Activated T-cell treated with anti-CD3 and anti-CD28 coated beads, Interleukin-2, amount 50 U/mL, for 1 hour (primary cell): ENCODE measurements around the gene ESM1.
"Not testable (repeated sequence)": the region's sequence is repeated elsewhere in the genome, so short reads cannot be mapped to it uniquely, and the experiment has no call there.

Source experiments
- DNase-seq: peaks from one replicate; pipeline ENCODE4 v3.0.0-alpha.2; 2020

The ESM1 gene, protein sequence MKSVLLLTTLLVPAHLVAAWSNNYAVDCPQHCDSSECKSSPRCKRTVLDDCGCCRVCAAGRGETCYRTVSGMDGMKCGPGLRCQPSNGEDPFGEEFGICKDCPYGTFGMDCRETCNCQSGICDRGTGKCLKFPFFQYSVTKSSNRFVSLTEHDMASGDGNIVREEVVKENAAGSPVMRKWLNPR

DNA sequence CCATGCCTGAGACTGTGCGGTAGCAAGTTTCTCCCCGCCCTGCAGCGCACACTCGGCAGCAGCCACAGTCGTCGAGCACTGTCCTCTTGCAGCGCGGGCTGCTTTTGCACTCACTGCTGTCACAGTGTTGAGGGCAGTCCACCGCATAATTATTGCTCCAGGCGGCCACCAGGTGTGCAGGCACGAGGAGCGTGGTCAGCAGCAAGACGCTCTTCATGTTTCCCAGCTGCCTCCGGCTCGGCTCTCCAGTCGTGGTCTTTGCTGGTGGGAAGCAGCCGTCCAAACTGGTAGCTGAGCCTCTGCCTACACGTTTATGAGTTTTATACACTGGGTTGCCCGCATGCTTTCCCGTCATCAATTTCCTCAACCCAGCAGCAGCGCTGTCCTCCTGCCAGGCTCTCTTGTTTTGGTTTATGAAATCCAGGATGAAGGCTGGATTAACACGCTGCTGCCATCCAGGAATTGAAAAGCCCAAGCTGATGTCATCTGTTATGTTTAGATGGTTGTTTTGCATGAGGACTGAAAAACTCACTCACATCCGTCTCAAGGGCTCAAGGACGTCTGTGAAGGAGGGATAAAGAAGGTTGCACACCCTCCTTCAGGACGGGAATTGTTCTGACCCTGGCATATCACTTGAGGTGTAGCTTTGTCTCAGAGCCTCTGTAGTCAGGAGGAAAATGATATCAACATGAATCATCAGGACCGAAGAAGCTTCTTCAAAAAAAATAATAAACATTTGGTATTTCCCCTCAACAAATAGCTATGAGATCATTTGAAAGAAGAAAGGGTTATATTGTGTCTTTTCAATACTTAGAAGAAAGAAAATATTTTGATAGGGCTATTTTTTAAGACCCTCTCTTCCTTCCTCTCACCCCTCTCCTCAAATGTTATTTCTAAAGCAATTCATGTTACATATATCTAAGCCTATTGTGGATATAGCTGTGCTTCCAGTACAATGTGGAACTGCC is at the start of gene ESM1:
ESM1 (minus strand) TSS at position 293 of the 968 bp plus-strand sequence; CDS start at position 217, 76 bp downstream.
- no peak for DNase-seq

GRCh38 chr5:55033568-55033967 is 48.2 kb upstream of the ESM1 start:
- DNase-seq, result no peak

DNA sequence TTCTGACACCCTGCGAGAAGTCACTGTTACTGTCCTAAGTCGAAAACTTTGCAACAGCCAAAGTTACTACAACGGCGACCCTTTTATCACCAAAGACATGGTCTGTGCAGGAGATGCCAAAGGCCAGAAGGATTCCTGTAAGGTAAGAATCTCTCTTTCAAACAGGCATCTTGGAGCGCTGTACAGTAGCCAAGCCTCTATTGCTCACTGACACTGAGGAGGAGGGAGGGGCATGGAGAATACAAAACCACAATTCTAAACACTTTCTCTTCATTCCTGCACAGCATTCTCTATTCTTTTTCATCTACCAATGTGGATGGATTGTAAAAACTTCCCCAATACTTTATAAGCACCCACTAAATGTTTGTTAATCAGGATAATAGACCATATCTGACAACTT is 46.1 kb upstream of the ESM1 start:
- no peak for DNase-seq

- DNase-seq, result no peak
Observed at GRCh38 chr5:55030676-55031369, 45.4 kb upstream of the ESM1 start.

DNA sequence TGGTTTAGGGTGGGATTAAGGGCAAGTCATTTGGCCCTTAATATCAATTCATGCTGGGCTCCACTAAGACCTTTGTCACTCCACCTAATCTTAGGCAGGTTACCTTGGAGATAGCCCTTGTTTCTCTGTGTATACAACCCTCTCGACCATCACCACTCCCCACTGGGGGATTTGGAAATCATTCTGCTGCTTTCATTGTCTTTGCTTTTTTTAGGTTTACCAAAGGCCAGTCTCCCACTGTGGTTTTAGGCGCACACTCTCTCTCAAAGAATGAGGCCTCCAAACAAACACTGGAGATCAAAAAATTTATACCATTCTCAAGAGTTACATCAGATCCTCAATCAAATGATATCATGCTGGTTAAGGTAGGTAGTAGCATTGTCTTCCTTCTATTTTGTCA is 44.8 kb upstream of the ESM1 start:
- no peak for DNase-seq

DNA sequence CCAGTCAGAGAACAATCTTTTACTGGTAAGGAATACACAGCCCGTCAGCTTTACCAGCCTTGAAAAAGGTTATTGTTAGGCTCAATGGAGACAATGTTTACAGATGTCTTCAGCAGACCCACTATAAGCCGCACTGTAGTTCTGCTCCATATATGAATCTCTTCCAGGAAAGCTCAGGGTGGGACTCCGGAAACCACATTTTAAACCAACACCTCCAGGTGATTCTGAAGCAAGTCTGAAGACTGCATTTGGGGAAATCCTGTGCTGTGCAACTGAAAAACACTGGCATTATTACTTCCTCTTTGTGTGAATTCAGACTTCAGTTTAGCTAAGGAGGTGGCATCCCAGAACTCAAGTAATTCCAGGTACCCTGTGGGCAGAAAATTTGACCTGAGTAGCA is 42.2 kb upstream of the ESM1 start:
- DNase-seq, result no peak

DNA sequence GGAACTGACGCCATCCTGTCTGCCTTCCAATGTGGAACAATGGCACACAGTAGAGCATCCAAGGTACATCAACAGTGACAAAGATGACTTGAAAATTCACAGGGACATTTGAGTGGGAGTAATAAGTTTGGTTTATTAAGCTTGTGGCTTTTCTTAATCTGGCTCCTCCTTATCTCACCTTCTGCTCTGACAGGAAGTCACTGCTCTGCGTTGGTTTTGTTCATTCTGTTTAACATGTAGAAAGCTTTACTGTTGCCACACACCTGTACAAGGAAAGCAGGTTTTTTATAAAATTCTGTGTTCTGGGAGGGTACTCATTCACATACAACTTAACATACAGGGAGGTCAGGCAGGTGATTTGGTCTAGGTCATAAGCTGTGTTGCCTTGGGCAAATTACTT is 37.1 kb upstream of the ESM1 start:
- no peak for DNase-seq

GRCh38 chr5:55021821-55022220 is 36.4 kb upstream of the ESM1 start:
- DNase-seq, result no peak

- DNase-seq, result no peak
Observed at GRCh38 chr5:55021410-55021809, 36.0 kb upstream of the ESM1 start.

- DNase-seq, result not testable (repeated sequence)
Observed at GRCh38 chr5:55010149-55010548, 24.8 kb upstream of the ESM1 start.

DNA sequence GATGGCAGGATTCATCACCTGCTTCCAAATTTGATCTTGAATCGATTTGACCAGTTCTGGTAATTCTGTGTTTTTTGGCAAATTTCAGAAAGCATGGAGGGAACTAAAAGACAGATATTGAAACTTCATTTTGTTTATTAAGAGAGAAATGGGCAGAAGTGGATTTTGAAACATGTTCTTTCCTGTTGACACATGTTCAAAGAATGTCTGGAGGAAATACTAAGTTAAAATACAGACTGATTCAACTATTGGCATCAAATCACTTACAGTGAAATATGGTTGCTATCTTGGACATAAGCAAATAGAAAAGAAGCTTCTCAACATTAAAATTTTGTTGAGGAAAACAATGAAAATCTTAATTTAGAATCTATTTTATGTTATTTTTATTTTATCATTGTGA is 19.3 kb upstream of the ESM1 start:
- no peak for DNase-seq

DNA sequence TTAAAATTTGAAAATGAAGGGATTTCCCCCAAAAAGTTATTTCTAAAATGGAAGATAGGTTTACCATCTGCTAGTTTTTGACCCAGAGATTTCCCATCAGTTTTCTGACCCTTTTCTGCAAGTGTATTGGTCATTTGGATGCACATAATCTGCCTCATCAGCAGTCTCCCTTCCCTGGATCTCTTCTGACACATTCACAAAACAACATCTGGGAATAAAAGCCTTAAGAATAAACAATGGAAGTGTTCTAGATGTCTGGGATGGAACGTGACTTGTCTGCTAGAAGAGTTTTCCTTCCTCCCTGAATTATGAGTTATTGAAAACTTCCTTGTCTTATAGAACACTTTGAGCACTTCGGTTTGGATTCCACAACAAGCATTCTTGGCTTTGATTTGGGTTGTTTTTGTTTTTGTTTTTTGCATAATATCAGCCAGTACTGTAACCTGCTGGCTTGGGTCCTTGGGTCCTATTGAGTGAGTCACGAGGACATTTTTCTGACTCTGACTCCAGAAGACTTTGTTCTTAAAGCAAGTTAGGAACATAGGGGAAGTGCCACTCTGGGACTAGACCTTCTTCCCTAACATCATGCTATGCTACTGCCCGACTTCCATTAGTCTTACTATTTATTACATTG is 18.2 kb upstream of the ESM1 start:
- no peak for DNase-seq

DNA sequence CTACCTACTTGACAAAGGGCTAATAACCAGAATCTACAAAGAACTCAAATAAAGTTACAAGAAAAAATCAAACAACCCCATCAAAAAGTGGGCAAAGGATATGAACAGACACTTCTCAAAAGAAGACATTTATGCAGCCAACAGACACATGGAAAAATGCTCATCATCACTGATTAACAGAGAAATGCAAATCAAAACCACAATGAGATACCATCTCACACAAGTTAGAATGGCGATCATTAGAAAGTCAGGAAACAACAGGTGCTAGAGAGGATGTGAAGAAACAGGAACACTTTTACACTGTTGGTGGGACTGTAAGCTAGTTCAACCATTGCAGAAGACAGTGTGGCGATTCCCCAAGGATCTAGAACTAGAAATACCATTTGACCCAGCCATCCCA is 16.8 kb upstream of the ESM1 start:
- not testable (repeated sequence) for DNase-seq

GRCh38 chr5:54997081-54997480 is 11.7 kb upstream of the ESM1 start:
- no peak for DNase-seq

DNA sequence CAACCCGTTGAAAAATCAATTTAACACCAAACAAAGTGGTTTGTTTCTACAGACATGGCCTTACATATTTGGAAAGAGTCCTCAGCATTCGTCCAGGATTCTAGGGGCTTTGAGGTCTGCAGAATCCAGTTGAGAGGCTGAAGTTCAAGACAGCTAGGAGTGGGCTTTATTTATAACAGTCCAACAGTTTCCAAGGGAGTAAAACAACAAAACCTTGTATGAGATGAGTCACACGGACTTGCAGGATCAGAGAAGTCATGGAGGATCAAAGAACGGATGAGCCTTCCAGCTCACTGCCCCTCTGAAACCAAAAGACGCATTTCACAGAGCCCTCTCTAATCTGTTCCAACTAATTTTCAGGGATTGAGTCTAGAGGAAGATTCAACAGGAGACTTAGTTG is 11.1 kb upstream of the ESM1 start:
- DNase-seq, result no peak

DNA sequence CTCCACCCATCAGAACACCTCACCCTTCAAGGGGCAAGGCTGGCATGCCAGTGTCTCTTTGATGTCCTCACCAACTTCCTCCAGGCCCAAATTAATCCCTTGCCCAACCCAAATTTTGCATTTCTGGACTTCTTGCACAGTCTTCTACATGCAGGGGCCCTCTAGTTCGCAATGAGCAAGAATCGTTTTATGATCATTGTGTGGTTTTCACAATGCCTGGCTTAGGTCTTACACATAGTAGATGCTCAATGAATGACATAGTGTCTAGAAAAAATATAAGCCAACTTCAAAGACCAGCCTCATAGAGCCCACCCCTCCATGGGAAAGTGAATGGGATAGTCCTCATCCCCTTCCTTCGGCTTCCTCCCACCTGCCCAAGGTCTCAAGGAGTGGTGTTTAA is 9.8 kb upstream of the ESM1 start:
- no peak for DNase-seq

GRCh38 chr5:54994628-54995027 is 9.2 kb upstream of the ESM1 start:
- no peak for DNase-seq

- no peak for DNase-seq
Observed at GRCh38 chr5:54993318-54993717, 7.9 kb upstream of the ESM1 start.

DNA sequence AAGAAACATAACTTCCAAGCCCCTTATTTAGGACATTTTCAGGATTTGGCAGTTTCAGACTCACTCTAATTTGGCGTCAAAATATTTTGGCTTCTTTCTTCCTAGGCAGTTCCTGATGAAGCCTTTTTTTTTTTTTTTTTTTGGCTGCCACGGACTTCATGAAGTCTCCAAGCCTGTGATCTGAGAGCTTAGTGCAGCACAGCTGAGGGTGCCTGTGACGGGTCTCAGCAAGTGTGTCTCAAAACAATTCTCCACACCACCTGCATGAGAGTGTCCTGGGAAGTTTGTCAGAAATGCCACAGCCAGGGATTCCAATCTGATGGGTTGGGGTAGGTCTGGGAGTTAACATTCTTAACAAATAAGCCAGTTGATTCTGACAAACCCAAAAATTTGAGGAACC is 6.0 kb upstream of the ESM1 start:
- no peak for DNase-seq

GRCh38 chr5:54990841-54991258 is 5.5 kb upstream of the ESM1 start:
- no peak for DNase-seq

DNA sequence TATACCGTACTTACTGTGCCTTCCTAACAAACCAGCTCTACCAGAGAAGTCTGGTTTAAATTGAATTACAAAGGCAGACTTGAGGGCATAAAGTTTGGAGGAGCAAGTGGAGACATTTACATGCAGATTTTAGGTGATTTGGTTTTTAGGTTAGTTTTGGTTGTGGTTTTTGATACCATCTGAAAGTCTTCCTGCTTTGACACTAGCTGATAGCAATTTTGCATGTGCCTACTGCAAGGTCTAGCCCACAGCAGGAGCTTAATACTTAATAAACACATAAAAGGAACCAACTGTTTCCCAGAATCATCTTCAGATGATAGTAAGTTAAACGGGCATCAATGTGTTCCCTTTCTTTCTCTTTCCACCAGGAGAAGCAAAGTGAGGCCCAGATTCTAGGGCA is 3.4 kb upstream of the ESM1 start:
- no peak for DNase-seq

GRCh38 chr5:54988218-54988617 is 2.8 kb upstream of the ESM1 start:
- no peak for DNase-seq

DNA sequence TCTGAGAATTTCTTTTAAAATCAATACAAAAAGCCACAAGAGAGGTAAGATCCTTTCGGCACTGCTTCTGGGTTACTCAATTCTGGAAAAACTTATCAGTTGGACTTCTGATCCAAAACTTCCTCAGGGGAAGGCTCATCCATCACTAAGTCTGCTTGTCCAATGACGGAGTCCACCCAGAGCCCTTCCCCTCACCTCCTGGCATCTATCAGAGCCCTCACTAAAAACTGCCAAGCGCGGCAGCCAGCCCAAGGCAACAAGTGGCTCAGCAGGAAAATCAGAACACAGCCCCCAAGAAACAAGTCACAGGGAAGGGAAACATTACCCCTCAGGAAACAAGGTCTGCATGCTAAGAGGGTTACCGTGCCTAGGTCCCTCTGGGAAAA is 869 bp upstream of the ESM1 start:
- no peak for DNase-seq
